MCF 10A (cell line): ENCODE measurements around the gene CCDC146. TPM values are rescaled to one million over a fixed set of nuclear protein-coding genes. Genes with fewer than 3 reads are reported as not detected.
A peak's percentile ranks its signal among the peaks of the same experiment; 100 is the strongest.
"Not testable (repeated sequence)": the region's sequence is repeated elsewhere in the genome, so short reads cannot be mapped to it uniquely, and the experiment has no call there.

ENCODE experiments used
- BruUV-seq: library from RNA; stranded (reverse); fragments of 400-500 nt; replicated peaks from 2 replicates; lab custom pipeline; 2021; lab: Mats Ljungman, UMichigan
- CTCF ChIA-PET: fragments of 300-600 bp; sonication (Branson Sonifier 250); formaldehyde crosslinking; extraction: SDS; loops from one replicate; lab custom pipeline; 2021; ENCODE audit warnings: antibody characterized with exemption, inconsistent platforms; lab: Yijun Ruan, JAX
- POLR2A ChIA-PET: fragments of 300-600, 350-650 bp; sonication (Branson Sonifier 250); formaldehyde crosslinking; extraction: SDS; loops from one replicate; lab custom pipeline; 2020; ENCODE audit warnings: antibody characterized with exemption, inconsistent platforms; lab: Yijun Ruan, JAX
- DNase-seq: peaks from one replicate; pipeline ENCODE4 v3.0.0-alpha.2; 2018; ENCODE audit not compliant: unreplicated experiment
- H3K27ac Mint-ChIP-seq: one replicate; pipeline ENCODE4 v1.8.0; 2022; ENCODE audit warnings: mild to moderate bottlenecking, low read depth, mixed read lengths; ENCODE audit not compliant: unreplicated experiment
- H3K27me3 Mint-ChIP-seq: one replicate; pipeline ENCODE4 v1.8.0; 2022; ENCODE audit warnings: mixed read lengths; ENCODE audit not compliant: insufficient read depth, unreplicated experiment
- H3K36me3 Mint-ChIP-seq: one replicate; pipeline ENCODE4 v1.8.0; 2022; ENCODE audit warnings: mild to moderate bottlenecking, moderate library complexity, mixed read lengths; ENCODE audit not compliant: insufficient read depth, unreplicated experiment
- H3K4me1 Mint-ChIP-seq: one replicate; pipeline ENCODE4 v1.8.0; 2022; ENCODE audit warnings: mixed read lengths; ENCODE audit not compliant: insufficient read depth, unreplicated experiment
- H3K4me3 Mint-ChIP-seq: one replicate; pipeline ENCODE4 v1.8.0; 2022; ENCODE audit warnings: mild to moderate bottlenecking, moderate library complexity, mixed read lengths; ENCODE audit not compliant: unreplicated experiment
- H3K9me3 Mint-ChIP-seq: one replicate; pipeline ENCODE4 v1.8.0; 2022; ENCODE audit warnings: mixed read lengths; ENCODE audit not compliant: unreplicated experiment
- CTCF ChIP-seq: fragments of 200-600 bp; IDR thresholded peaks from one replicate; pipeline ENCODE4 v1.8.0; 2022; ENCODE audit warnings: antibody characterized with exemption, mild to moderate bottlenecking; ENCODE audit not compliant: unreplicated experiment
- intact Hi-C: fragments of 100-400 bp; cut with micrococcal nuclease; formaldehyde crosslinking; loops from 2 replicates; pipeline ENCODE4 v1.14.1; 2022
- total RNA-seq: library from RNA; stranded (reverse); gene quantifications from 2 replicates; pipeline ENCODE4 v1.2.3, GENCODE V29; 2022

Gene CCDC146
- total RNA-seq, 1 experiment from 2014 or later = 2.7 TPM

- DNase-seq = peak; percentile 72
These were observed 207.9 kb downstream of the CCDC146 start for GRCh38 chr7:77330169-77330882.

DNA sequence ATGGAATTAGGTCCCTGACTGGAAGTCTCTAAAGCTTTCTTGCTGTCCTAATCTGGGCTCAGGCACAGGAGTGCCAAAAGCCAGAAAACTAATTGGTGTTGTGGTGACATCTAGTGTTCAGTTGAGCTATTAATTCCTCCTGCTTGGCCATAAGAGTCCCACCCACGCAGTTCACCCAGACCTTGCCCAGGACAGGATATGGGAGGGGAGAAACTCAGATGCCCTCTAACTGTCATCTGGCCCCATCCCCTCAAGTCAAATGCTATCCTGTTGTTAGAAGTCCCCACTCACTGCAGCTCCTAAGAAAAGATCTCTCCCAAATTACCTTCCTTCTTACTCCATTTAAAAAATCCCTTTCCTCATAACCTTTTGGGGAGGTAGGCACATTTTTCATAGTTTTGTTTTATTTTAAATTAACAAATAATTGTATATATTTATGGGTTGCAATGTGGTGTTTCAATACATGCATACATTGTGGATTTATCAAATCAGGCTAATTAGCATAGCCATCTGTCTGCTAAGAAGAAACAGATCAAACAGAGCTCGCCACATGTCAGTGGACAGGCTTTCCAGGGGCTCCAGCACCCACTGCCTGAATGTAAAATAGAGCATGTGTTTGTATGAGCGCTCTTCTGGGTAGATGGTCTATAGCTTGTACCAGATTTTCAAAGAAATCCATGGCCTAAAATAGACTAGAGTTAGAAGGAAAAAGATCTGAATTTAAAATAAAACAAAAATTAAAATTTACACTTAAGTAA lies 209.7 kb downstream of the CCDC146 start:
- POLR2A ChIA-PET = interaction anchor here (0.6 to 1.5 kb wide), 5 partner anchors 13 to 420 kb away, joined by 3 to 6 read pairs (median 5); partner anchors contain the start of gene CCDC146

More at GRCh38 chr7:77330169-77330882, 207.9 kb downstream of the CCDC146 start:
- TF ChIP-seq CTCF = no peak
- H3K27me3 Mint-ChIP-seq = no peaks in the 10 kb centered on the region
- POLR2A ChIA-PET = interaction anchor here (0.6 kb wide), 1 partner anchor 137 kb away, joined by 4 read pairs; no protein-coding TSS in a partner anchor
- CTCF ChIA-PET = interaction anchor here (0.6 to 3.1 kb wide), 4 partner anchors 7 to 246 kb away, joined by 3 to 33 read pairs (median 6); no protein-coding TSS in a partner anchor
- H3K9me3 Mint-ChIP-seq = no peaks in the 10 kb centered on the region
- intact Hi-C loops = loop anchor here (1.0 to 10.0 kb wide), 2 partner anchors 83 to 204 kb away; partner anchors contain the start of gene PTPN12
- no peaks in the 10 kb centered on the region for H3K36me3 Mint-ChIP-seq
- H3K4me1 Mint-ChIP-seq = peaks cover 32% of the 10 kb centered on the region
- H3K4me3 Mint-ChIP-seq = no peak overlapping the region
- BruUV-seq = no TSS peak
- H3K27ac Mint-ChIP-seq = peak overlapping the region; percentile 76

DNA sequence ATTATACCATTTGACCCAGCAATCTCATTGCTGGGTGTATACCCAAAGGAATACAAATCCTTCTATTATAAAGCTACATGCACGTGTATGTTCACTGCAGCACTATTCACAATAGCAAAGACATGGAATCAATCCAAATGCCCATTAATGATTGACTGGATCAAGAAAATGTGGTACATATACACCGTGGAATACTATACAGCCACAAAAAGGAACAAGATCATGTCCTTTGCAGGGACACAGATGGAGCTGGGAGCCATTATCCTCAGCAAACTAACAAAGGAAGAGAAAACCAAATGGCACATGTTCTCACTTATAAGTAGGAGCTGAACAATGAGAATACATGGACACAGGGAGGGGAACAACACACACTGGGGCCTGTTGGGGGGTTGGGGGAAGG lies 211.6 kb downstream of the CCDC146 start:
- CTCF ChIA-PET = interaction anchor here (0.7 to 1.2 kb wide), 4 partner anchors 81 to 606 kb away, joined by 3 to 7 read pairs (median 4); no protein-coding TSS in a partner anchor
- H3K27me3 Mint-ChIP-seq, DNase-seq, H3K27ac Mint-ChIP-seq, POLR2A ChIA-PET, H3K9me3 Mint-ChIP-seq, H3K36me3 Mint-ChIP-seq, BruUV-seq, H3K4me3 Mint-ChIP-seq: not testable (repeated sequence)
- H3K4me1 Mint-ChIP-seq = peaks cover 10% of the 10 kb centered on the region
- intact Hi-C loops = loop anchor here (10.0 kb wide), 1 partner anchor 201 kb away; the partner anchor contains the start of gene PTPN12

More for the DNA sequence above, 209.7 kb downstream of the CCDC146 start:
- Mint-ChIP-seq H3K9me3 (no peaks in the 10 kb centered on the region), H3K4me1 (peaks cover 26% of the 10 kb centered on the region), H3K27me3 (no peaks in the 10 kb centered on the region), H3K36me3 (no peaks in the 10 kb centered on the region), H3K27ac (no peak overlapping the region), H3K4me3 (no peak overlapping the region)
- intact Hi-C loops = loop anchor here (10.0 kb wide), 1 partner anchor 203 kb away; the partner anchor contains the start of gene PTPN12
- peak; percentile 90 for DNase-seq
- TF ChIP-seq CTCF = peak; percentile 75
- BruUV-seq = no TSS peak
- CTCF ChIA-PET = interaction anchor here (0.6 to 3.1 kb wide), 30 partner anchors 9 to 1461 kb away, joined by 3 to 33 read pairs (median 4); partner anchors contain the start of gene CCDC146

DNA sequence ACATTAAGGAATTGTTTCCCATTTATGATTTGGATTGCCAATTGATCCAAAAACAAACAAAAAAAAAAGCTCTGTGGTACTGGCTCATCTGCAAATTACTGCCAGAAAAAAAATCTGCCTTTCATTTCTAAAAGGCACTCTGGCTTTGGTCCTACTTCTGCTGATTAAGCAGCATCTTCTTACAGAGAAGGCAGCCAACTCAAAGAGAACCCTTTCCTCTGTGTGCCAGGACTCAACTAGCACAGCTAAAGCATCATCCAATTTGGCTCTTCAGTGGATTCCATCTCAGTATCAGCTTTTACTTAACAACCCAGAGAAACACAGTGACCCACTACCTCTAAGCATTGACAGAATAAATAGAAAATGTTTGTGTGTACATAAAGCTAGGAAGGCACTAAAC lies 213.2 kb downstream of the CCDC146 start:
- DNase-seq = no peak
- no peaks in the 10 kb centered on the region for H3K36me3 Mint-ChIP-seq
- intact Hi-C loops = loop anchor here (10.0 kb wide), 1 partner anchor 199 kb away; the partner anchor contains the start of gene PTPN12
- H3K4me3 Mint-ChIP-seq = no peak overlapping the region
- ChIA-PET POLR2A (no interaction called here), CTCF (interaction anchor here (0.8 to 1.4 kb wide), 7 partner anchors 14 to 229 kb away, joined by 3 to 4 read pairs (median 3); no protein-coding TSS in a partner anchor)
- H3K9me3 Mint-ChIP-seq = no peaks in the 10 kb centered on the region
- no TSS peak for BruUV-seq
- no peaks in the 10 kb centered on the region for H3K27me3 Mint-ChIP-seq
- TF ChIP-seq CTCF = no peak
- H3K4me1 Mint-ChIP-seq = peaks cover 16% of the 10 kb centered on the region
- no peak overlapping the region for H3K27ac Mint-ChIP-seq
